Measurements from ENCODE around the gene NMNAT2. TPM values are rescaled to one million over a fixed set of nuclear protein-coding genes. Genes with fewer than 3 reads are reported as not detected.
A peak's percentile ranks its signal among the peaks of the same experiment; 100 is the strongest.

NMNAT2 gene
- total RNA-seq, 1 donor from 2014 or later = 1.7 TPM

- peak in 1 of 2 donors; percentile 60 for DNase-seq (ENCODE audit: extremely low spot score in 2 of 2)
- intact Hi-C loops (cut with DNase I) = no loop called here
- no peaks in the 10 kb centered on the region for H3K27me3 ChIP-seq
- H3K4me1 ChIP-seq = no peaks in the 10 kb centered on the region
- H3K27ac ChIP-seq = no peak overlapping the region
- no peaks in the 10 kb centered on the region for H3K9me3 ChIP-seq
- no peaks in the 10 kb centered on the region for H3K36me3 ChIP-seq
- TF ChIP-seq POLR2AphosphoS5 (IDR thresholded peaks at IDR 0.05; ENCODE audit: insufficient read depth in 1 of 2, low read depth in 1 of 2) (no peak), CTCF (IDR thresholded peaks at IDR 0.05) (peak; percentile 13 to 49 (median 34))
- H3K4me3 ChIP-seq = no peak overlapping the region
These were observed 190.5 kb downstream of the NMNAT2 start for GRCh38 chr1:183227422-183228346.

GRCh38 chr1:183226963-183227362 lies 191.2 kb downstream of the NMNAT2 start:
- DNase-seq (ENCODE audit: extremely low spot score in 2 of 2) = no peak
- H3K27ac ChIP-seq = no peak overlapping the region
- intact Hi-C loops (cut with DNase I) = no loop called here

GRCh38 chr1:183226361-183226760 lies 191.8 kb downstream of the NMNAT2 start:
- DNase-seq (ENCODE audit: extremely low spot score in 2 of 2) = no peak
- H3K4me3 ChIP-seq = no peak overlapping the region
- peaks cover 0 to 3% of the 10 kb centered on the region in 2 donors for H3K36me3 ChIP-seq
- no peaks in the 10 kb centered on the region for H3K27me3 ChIP-seq
- H3K9me3 ChIP-seq = no peaks in the 10 kb centered on the region
- intact Hi-C loops (cut with DNase I) = no loop called here
- TF ChIP-seq POLR2AphosphoS5 (IDR thresholded peaks at IDR 0.05; ENCODE audit: insufficient read depth in 1 of 2, low read depth in 1 of 2) = no peak
- no peak for TF ChIP-seq CTCF (IDR thresholded peaks at IDR 0.05)
- no peak for TF ChIP-seq POLR2A (IDR thresholded peaks at IDR 0.05)
- H3K4me1 ChIP-seq = no peaks in the 10 kb centered on the region
- no peak overlapping the region for H3K27ac ChIP-seq

More at GRCh38 chr1:183226963-183227362, 191.2 kb downstream of the NMNAT2 start:
- Histone ChIP-seq H3K4me1 (no peaks in the 10 kb centered on the region), H3K27me3 (no peaks in the 10 kb centered on the region), H3K36me3 (peaks cover 0 to 1% of the 10 kb centered on the region in 2 donors), H3K4me3 (no peak overlapping the region), H3K9me3 (no peaks in the 10 kb centered on the region)
- TF ChIP-seq CTCF (IDR thresholded peaks at IDR 0.05) (no peak), POLR2A (IDR thresholded peaks at IDR 0.05) (no peak), POLR2AphosphoS5 (IDR thresholded peaks at IDR 0.05; ENCODE audit: insufficient read depth in 1 of 2, low read depth in 1 of 2) (no peak)

- Histone ChIP-seq H3K36me3 (peaks cover 0 to 3% of the 10 kb centered on the region in 2 donors), H3K27ac (no peak overlapping the region), H3K4me1 (peaks cover 7% of the 10 kb centered on the region), H3K9me3 (no peaks in the 10 kb centered on the region), H3K4me3 (no peak overlapping the region), H3K27me3 (no peaks in the 10 kb centered on the region)
- TF ChIP-seq POLR2A (IDR thresholded peaks at IDR 0.05) = no peak
- intact Hi-C loops (cut with DNase I) = no loop called here
- DNase-seq (ENCODE audit: extremely low spot score in 2 of 2) = no peak
These were observed 194.7 kb downstream of the NMNAT2 start for GRCh38 chr1:183223467-183223866.

- H3K9me3 ChIP-seq = no peaks in the 10 kb centered on the region
- no peak for DNase-seq (ENCODE audit: extremely low spot score in 2 of 2)
- no peak overlapping the region for H3K4me3 ChIP-seq
- peaks cover 0 to 3% of the 10 kb centered on the region in 2 donors for H3K36me3 ChIP-seq
- H3K27ac ChIP-seq = no peak overlapping the region
- peaks cover 13% of the 10 kb centered on the region for H3K4me1 ChIP-seq
- H3K27me3 ChIP-seq = no peaks in the 10 kb centered on the region
- no peak for TF ChIP-seq POLR2AphosphoS5 (IDR thresholded peaks at IDR 0.05; ENCODE audit: insufficient read depth in 1 of 2, low read depth in 1 of 2)
- TF ChIP-seq POLR2A (IDR thresholded peaks at IDR 0.05) = no peak
- no peak for TF ChIP-seq CTCF (IDR thresholded peaks at IDR 0.05)
- intact Hi-C loops (cut with DNase I) = no loop called here
These were observed 195.3 kb downstream of the NMNAT2 start for GRCh38 chr1:183222909-183223308.
